ENCODE results near the gene BAD.

Gene BAD

DNA sequence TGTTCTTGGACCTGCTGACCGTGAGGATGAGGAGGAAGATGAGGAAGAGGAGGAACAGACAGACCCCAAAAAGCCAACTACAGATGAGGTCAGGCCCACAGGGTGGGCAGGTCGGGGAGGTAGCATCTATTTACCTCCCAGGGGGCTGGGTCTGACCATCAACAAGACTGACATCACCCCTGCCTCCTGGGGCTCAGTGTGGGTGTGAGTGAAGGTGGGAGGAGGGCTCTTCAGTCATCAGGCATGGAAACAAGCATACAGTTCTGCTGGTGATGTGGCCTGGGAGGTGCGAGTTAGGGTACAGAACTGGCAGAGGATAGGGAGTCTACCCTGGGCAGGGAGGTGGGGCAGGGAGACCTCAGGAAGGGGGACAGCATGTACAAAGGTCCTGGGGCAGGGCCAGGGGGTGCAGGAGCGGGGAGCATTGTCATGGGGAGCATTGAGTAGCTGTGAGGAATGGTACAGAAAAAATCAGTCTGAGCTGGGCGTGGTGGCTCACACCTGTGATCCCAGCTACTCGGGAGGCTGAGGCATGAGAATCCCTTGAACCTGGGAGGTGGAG is 24.2 kb downstream of the BAD start:
- 88 to 98% methylated on average over 4 to 5 of the region's 6 CpGs for WGBS, 2 experiments (ENCODE audit: insufficient coverage in 2 of 2)
- no peaks in the 10 kb centered on the region for H3K9me3 ChIP-seq (ENCODE audit: control insufficient read depth, low read length)
- H3K4me1 ChIP-seq (ENCODE audit: control insufficient read depth, insufficient read depth, low read length, poor library complexity, severe bottlenecking), result peaks cover 23% of the 10 kb centered on the region
- H3K4me3 ChIP-seq (ENCODE audit: extremely low read depth, insufficient read depth, low read length, poor library complexity, severe bottlenecking), result no peak overlapping the region
- peaks cover 89% of the 10 kb centered on the region for H3K36me3 ChIP-seq (ENCODE audit: control insufficient read depth, insufficient read depth, low read length)
- H3K27ac ChIP-seq (ENCODE audit: low read depth, low read length, severe bottlenecking), result no peak overlapping the region

DNA sequence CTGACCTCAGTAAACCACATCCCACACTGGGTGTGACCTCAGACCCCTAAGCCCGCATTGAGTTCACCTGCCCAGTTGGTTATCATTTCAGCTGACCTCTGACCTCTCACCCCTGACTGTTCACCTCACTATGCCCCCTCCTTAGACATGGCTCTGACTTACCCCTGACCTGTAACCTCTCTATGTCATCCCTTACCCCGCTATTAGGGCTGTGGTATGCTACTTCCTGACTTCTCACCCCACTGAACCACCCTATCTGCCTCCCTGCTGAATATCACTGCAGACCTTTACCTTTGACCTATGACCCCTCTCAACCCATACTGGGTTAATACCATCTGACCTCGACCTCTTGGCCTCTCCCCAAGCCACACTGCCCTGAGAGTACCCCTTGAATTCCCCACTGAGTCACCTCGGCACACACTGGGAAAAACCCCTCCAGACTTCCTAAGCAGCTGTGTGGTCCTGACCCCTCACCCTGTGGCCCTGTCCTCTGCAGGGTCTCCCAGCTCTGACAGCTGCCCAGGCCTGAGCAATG is 24.9 kb downstream of the BAD start:
- Histone ChIP-seq H3K4me1 (ENCODE audit: control insufficient read depth, insufficient read depth, low read length, poor library complexity, severe bottlenecking) (peaks cover 23% of the 10 kb centered on the region), H3K9me3 (ENCODE audit: control insufficient read depth, low read length) (no peaks in the 10 kb centered on the region), H3K4me3 (ENCODE audit: extremely low read depth, insufficient read depth, low read length, poor library complexity, severe bottlenecking) (no peak overlapping the region), H3K27ac (ENCODE audit: low read depth, low read length, severe bottlenecking) (no peak overlapping the region), H3K36me3 (ENCODE audit: control insufficient read depth, insufficient read depth, low read length) (peaks cover 90% of the 10 kb centered on the region)
- 89 to 91% methylated on average over 3 to 4 of the region's 4 CpGs for whole genome bisulfite sequencing, 2 experiments (ENCODE audit: insufficient coverage in 2 of 2)

DNA sequence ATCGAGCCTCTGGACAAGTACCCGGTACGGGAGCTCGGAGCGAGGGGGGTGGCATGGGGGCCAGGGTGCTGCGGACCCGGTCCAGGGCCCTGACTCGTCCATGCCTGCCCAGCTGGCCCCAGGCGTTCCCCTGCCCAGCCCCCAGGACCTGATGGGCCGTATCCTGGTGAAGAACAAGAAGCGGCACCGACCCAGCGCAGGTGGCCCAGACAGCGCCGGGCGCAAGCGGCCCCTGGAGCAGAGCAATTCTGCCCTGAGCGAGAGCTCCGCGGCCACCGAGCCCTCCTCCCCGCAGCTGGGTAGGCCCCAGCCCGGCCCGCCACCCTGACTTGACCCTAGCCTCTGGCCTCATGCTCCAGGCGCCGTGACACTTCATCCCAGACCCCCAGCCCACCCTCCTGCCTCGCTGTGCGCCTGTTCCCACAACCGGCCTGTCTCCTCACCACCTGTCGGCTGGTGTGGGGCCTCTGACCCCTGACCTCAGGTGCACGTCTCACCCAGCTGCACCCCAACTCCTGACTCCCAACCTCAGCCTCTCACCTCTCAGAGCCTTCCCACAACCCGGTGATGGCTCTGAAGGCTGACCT is 25.4 kb downstream of the BAD start:
- WGBS, 2 experiments (ENCODE audit: insufficient coverage in 2 of 2), result 94 to 98% methylated on average over 30 to 32 of the region's 32 CpGs
- no peaks in the 10 kb centered on the region for H3K9me3 ChIP-seq (ENCODE audit: control insufficient read depth, low read length)
- no peak overlapping the region for H3K27ac ChIP-seq (ENCODE audit: low read depth, low read length, severe bottlenecking)
- H3K4me3 ChIP-seq (ENCODE audit: extremely low read depth, insufficient read depth, low read length, poor library complexity, severe bottlenecking), result no peak overlapping the region
- H3K4me1 ChIP-seq (ENCODE audit: control insufficient read depth, insufficient read depth, low read length, poor library complexity, severe bottlenecking), result peaks cover 21% of the 10 kb centered on the region
- H3K36me3 ChIP-seq (ENCODE audit: control insufficient read depth, insufficient read depth, low read length), result peaks cover 89% of the 10 kb centered on the region

DNA sequence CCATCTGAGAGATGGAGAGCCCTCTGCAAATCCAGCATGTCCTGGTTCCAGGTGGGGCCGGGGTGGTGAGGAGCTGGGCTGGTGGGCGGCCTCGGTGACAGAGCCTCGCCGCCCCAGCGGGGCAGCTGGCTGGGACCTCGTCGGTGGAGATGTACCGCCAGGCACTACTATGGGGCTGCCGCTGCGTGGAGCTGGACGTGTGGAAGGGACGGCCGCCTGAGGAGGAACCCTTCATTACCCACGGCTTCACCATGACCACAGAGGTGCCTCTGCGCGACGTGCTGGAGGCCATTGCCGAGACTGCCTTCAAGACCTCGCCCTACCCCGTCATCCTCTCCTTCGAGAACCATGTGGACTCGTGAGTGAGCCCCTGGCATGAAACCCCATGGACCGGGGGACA is 26.1 kb downstream of the BAD start:
- Histone ChIP-seq H3K36me3 (ENCODE audit: control insufficient read depth, insufficient read depth, low read length) (peaks cover 85% of the 10 kb centered on the region), H3K4me1 (ENCODE audit: control insufficient read depth, insufficient read depth, low read length, poor library complexity, severe bottlenecking) (peaks cover 14% of the 10 kb centered on the region), H3K4me3 (ENCODE audit: extremely low read depth, insufficient read depth, low read length, poor library complexity, severe bottlenecking) (no peak overlapping the region), H3K27ac (ENCODE audit: low read depth, low read length, severe bottlenecking) (no peak overlapping the region), H3K9me3 (ENCODE audit: control insufficient read depth, low read length) (no peaks in the 10 kb centered on the region)
- 95% methylated on average over 23 to 24 of the region's 24 CpGs for WGBS, 2 experiments (ENCODE audit: insufficient coverage in 2 of 2)

DNA sequence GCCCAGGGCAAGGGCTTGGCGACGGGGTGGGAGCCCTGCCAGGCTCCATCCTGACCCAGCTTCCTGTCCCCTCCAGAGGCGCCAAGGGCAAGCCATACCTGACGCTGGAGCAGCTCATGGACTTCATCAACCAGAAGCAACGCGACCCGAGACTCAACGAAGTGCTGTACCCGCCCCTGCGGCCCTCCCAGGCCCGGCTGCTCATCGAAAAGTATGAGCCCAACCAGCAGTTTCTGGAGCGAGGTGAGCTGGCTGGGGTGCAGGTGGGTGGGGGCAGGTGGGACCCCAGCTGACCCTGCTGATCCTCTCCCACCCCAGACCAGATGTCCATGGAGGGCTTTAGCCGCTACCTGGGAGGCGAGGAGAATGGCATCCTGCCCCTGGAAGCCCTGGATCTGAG is 28.2 kb downstream of the BAD start:
- H3K4me3 ChIP-seq (ENCODE audit: extremely low read depth, insufficient read depth, low read length, poor library complexity, severe bottlenecking), result no peak overlapping the region
- H3K36me3 ChIP-seq (ENCODE audit: control insufficient read depth, insufficient read depth, low read length), result peaks cover 69% of the 10 kb centered on the region
- H3K4me1 ChIP-seq (ENCODE audit: control insufficient read depth, insufficient read depth, low read length, poor library complexity, severe bottlenecking), result peaks cover 11% of the 10 kb centered on the region
- H3K9me3 ChIP-seq (ENCODE audit: control insufficient read depth, low read length), result no peaks in the 10 kb centered on the region
- H3K27ac ChIP-seq (ENCODE audit: low read depth, low read length, severe bottlenecking), result no peak overlapping the region
- WGBS, 2 experiments (ENCODE audit: insufficient coverage in 2 of 2), result 96 to 98% methylated on average over 12 to 14 of the region's 15 CpGs

DNA sequence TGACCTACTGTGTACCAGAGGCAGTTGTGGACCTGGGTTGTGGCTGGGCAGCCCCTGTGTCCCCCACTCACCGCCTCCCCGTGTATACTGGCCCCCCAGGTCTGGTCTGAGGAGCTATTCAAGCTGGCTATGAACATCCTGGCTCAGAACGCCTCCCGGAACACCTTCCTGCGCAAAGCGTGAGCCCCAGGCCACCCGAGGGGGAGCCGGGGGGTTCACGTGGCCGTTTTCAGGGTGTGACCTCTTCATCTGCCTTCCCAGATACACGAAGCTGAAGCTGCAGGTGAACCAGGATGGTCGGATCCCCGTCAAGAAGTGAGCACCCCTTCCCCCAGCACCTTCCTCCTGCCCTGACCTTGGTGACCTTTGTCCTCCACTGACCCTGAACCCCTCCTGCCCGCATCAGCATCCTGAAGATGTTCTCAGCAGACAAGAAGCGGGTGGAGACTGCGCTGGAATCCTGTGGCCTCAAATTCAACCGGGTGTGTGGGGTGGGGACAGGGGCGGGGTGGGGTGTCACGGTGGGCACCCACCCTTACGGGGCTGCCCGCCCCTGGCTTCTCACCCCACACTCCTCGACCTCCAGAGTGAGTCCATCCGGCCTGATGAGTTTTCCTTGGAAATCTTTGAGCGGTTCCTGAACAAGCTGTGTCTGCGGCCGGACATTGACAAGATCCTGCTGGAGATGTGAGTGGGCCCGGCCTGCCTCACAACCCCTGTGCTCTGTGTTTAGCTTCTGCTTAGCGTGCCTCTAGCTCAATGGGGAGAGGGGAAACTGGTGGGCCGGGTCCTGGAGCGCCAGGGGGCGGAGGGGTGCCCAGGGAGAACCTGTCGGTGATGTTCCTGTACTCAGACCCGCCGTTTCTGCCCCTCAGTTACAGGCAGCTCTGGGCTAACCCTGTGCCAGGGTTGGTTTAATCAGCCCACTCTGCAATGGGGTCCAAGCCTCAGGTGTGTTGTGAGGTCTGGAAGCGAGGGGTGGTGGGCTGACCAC is 29.0 kb downstream of the BAD start:
- H3K36me3 ChIP-seq (ENCODE audit: control insufficient read depth, insufficient read depth, low read length), result peaks cover 65% of the 10 kb centered on the region
- H3K27ac ChIP-seq (ENCODE audit: low read depth, low read length, severe bottlenecking), result no peak overlapping the region
- no peak overlapping the region for H3K4me3 ChIP-seq (ENCODE audit: extremely low read depth, insufficient read depth, low read length, poor library complexity, severe bottlenecking)
- H3K4me1 ChIP-seq (ENCODE audit: control insufficient read depth, insufficient read depth, low read length, poor library complexity, severe bottlenecking), result peaks cover 15% of the 10 kb centered on the region
- 94 to 98% methylated on average over 20 to 34 of the region's 35 CpGs for WGBS, 2 experiments (ENCODE audit: insufficient coverage in 2 of 2)
- no peaks in the 10 kb centered on the region for H3K9me3 ChIP-seq (ENCODE audit: control insufficient read depth, low read length)

DNA sequence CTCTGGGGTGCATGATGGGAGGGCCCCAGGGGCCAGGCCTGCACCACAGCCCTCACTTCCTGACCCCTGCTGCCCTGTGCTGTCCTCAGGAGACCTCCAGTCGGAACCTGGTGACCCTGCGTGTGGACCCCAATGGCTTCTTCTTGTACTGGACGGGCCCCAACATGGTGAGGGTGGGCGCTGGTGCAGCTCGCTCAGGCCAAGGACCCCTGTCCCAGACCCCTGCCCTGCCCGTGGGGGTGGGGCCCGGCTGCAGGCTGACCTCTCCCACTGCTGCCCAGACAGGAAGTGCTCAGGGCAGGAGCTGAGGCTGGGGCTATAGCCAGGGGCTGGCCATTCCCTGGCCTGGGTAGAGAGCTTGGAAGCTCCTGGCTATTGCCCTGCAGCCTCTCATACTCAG is 30.1 kb downstream of the BAD start:
- H3K4me3 ChIP-seq (ENCODE audit: extremely low read depth, insufficient read depth, low read length, poor library complexity, severe bottlenecking), result no peak overlapping the region
- H3K36me3 ChIP-seq (ENCODE audit: control insufficient read depth, insufficient read depth, low read length), result peaks cover 55% of the 10 kb centered on the region
- H3K4me1 ChIP-seq (ENCODE audit: control insufficient read depth, insufficient read depth, low read length, poor library complexity, severe bottlenecking), result peaks cover 21% of the 10 kb centered on the region
- 95 to 97% methylated on average over 7 of the region's 7 CpGs for WGBS, 2 experiments (ENCODE audit: insufficient coverage in 2 of 2)
- H3K9me3 ChIP-seq (ENCODE audit: control insufficient read depth, low read length), result no peaks in the 10 kb centered on the region
- H3K27ac ChIP-seq (ENCODE audit: low read depth, low read length, severe bottlenecking), result no peak overlapping the region

DNA sequence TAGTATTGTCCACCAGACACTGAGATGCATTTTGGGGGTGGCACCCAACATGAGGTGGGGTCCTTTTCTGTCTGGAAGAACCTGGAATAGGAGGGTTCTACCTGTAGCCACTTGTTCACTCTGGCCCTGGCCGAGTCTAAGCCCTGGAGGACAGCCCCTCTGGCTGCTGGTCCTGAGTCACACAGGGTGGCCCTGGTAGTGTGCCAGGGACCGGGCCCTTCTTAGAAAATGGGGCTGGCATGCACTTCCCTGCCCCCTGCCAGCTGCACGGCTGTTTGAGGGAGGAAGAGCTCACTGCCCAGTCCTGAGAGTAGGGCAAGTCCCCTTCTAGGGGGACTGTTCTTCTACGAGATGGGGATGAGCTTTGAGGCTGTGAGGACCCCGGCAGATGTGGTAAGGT is 31.0 kb downstream of the BAD start:
- no peak overlapping the region for H3K27ac ChIP-seq (ENCODE audit: low read depth, low read length, severe bottlenecking)
- peaks cover 30% of the 10 kb centered on the region for H3K4me1 ChIP-seq (ENCODE audit: control insufficient read depth, insufficient read depth, low read length, poor library complexity, severe bottlenecking)
- WGBS, 2 experiments (ENCODE audit: insufficient coverage in 2 of 2), result 94 to 100% methylated on average over 5 of the region's 5 CpGs
- H3K4me3 ChIP-seq (ENCODE audit: extremely low read depth, insufficient read depth, low read length, poor library complexity, severe bottlenecking), result no peak overlapping the region
- no peaks in the 10 kb centered on the region for H3K9me3 ChIP-seq (ENCODE audit: control insufficient read depth, low read length)
- H3K36me3 ChIP-seq (ENCODE audit: control insufficient read depth, insufficient read depth, low read length), result peaks cover 47% of the 10 kb centered on the region

DNA sequence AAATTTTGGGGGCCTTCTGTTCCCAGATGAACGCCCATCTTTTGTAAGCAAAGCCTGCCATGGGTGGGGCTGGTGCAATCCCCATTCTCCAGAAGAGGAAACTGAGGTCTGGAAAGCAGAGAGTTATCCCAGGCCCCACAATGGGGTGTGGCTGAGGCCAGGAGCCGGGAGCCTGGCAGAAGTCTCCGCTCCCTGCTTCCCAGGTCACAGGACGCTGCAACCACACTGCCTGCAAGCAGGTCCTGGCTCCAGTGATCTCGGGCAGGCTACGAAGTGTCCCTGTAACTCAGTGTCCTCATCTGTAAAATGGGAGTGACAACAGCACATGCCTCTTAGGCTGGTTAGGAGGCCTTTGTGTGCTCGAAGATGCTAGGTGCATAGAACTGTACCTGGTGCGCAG is 31.4 kb downstream of the BAD start:
- peak overlapping the region; percentile 78 for H3K4me3 ChIP-seq (ENCODE audit: extremely low read depth, insufficient read depth, low read length, poor library complexity, severe bottlenecking)
- H3K36me3 ChIP-seq (ENCODE audit: control insufficient read depth, insufficient read depth, low read length), result peaks cover 42% of the 10 kb centered on the region
- H3K27ac ChIP-seq (ENCODE audit: low read depth, low read length, severe bottlenecking), result no peak overlapping the region
- H3K9me3 ChIP-seq (ENCODE audit: control insufficient read depth, low read length), result no peaks in the 10 kb centered on the region
- 86 to 87% methylated on average over 8 of the region's 8 CpGs for WGBS, 2 experiments (ENCODE audit: insufficient coverage in 2 of 2)
- peaks cover 32% of the 10 kb centered on the region for H3K4me1 ChIP-seq (ENCODE audit: control insufficient read depth, insufficient read depth, low read length, poor library complexity, severe bottlenecking)

DNA sequence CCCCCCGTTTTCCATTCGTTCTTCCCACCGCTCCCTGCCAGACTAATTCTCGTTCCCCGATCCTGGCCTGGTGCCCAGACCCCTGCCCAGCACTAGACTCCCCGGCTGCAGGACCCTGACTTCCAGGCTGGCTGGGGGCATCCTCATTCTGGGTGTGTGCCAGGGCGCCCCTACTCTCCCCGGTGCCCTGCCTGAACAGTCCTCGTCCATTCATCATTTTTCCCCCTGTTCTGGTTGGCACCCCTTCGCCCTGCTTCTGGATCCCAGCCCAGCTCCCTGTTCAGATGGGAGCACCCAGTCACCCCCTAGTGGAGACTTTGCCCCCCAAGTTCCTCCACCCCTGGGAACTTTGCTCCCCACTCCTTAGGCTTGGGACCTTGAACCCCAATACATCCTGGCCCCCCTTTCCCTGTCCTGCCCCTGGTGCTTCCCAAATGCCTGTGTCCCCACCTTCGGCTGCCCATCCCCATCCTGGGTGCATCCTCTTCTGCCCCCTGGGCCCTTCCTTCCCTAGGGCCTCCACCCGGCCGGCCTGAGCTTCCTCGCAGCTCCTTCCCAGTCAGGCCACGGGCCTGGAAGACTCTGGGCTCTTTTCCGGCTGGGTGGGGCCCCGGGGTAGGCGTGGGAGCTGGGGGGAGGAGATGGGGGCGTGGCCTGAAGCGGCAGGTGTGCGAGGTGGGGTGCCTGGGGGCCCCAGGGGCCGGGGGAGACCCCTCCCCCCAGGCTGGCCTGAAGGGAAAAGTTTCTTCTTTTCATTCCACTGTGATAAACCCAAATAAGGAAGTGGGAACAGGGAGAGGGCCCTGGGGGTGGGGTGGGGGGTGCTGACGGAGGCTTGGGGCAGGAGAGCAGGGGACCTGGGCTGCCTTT is 32.2 kb downstream of the BAD start:
- peaks cover 35% of the 10 kb centered on the region for H3K4me1 ChIP-seq (ENCODE audit: control insufficient read depth, insufficient read depth, low read length, poor library complexity, severe bottlenecking)
- 9 to 21% methylated on average over 9 to 12 of the region's 23 CpGs for WGBS, 2 experiments (ENCODE audit: insufficient coverage in 2 of 2)
- H3K36me3 ChIP-seq (ENCODE audit: control insufficient read depth, insufficient read depth, low read length), result peaks cover 34% of the 10 kb centered on the region
- no peak overlapping the region for H3K27ac ChIP-seq (ENCODE audit: low read depth, low read length, severe bottlenecking)
- peak overlapping the region; percentile 78 for H3K4me3 ChIP-seq (ENCODE audit: extremely low read depth, insufficient read depth, low read length, poor library complexity, severe bottlenecking)
- H3K9me3 ChIP-seq (ENCODE audit: control insufficient read depth, low read length), result no peaks in the 10 kb centered on the region

All from mesodermal cell (in vitro differentiated cells).